ENCODE results near the gene ZNF79. TPM values are rescaled to one million over a fixed set of nuclear protein-coding genes. Genes with fewer than 3 reads are reported as not detected.

Gene ZNF79
- polyA plus RNA-seq (2011; rRNA removed) (5.2 and 5.6 TPM in 2 replicates), polyA minus RNA-seq (2011; rRNA and poly(A)+ RNA removed) (19.7 and 21.1 TPM in 2 replicates)

GRCh38 chr9:127423934-127424675 is at the start of gene ZNF79:
TSS of gene ZNF79 (plus strand) at chr9:127424382. CDS start at chr9:127424788, 406 bp downstream.
- TF ChIP-seq CTCF (IDR thresholded peaks at IDR 0.05; ENCODE audit: low read depth, low read length): no peak
- peak; percentile 74 for DNase-seq (ENCODE audit: low read depth, low spot score)
- Histone ChIP-seq H3K4me3 (ENCODE audit: low read depth, low read length) (peak within 1 kb of the TSS; percentile 87), H3K27me3 (ENCODE audit: control insufficient read depth, insufficient read depth, low read length) (no peaks in the 10 kb centered on the region), H3K27ac (ENCODE audit: low read depth, low read length) (peak within 1 kb of the TSS; percentile 58), H3K9me3 (ENCODE audit: control insufficient read depth, insufficient read depth, low read length) (no peaks in the 10 kb centered on the region)
- POLR2A ChIA-PET: interaction anchor here (0.6 to 1.7 kb wide), 10 partner anchors 14 to 200 kb away, joined by 3 to 10 read pairs (median 5); partner anchors contain the start of genes LRSAM1, RPL12 and SLC2A8
- CTCF ChIA-PET: interaction anchor here (0.6 to 1.5 kb wide), 2 partner anchors 21 to 219 kb away, joined by 4 to 8 read pairs; no protein-coding TSS in a partner anchor

- POLR2A ChIA-PET: interaction anchor here (1.3 kb wide), 1 partner anchor 16 kb away, joined by 3 read pairs; the partner anchor contains the start of gene SLC2A8
- TF ChIP-seq CTCF (IDR thresholded peaks at IDR 0.05; ENCODE audit: low read depth, low read length): no peak
- no peak overlapping the region for H3K4me3 ChIP-seq (ENCODE audit: low read depth, low read length)
- H3K9me3 ChIP-seq (ENCODE audit: control insufficient read depth, insufficient read depth, low read length): 0 out of 2 replicates have a peak, but pooled peaks cover 2% of the 10 kb centered on the region
- H3K27me3 ChIP-seq (ENCODE audit: control insufficient read depth, insufficient read depth, low read length): peaks cover 16% of the 10 kb centered on the region
- no peak overlapping the region for H3K27ac ChIP-seq (ENCODE audit: low read depth, low read length)
- no peak for DNase-seq (ENCODE audit: low read depth, low spot score)
- CTCF ChIA-PET: interaction anchor here (1.0 kb wide), 2 partner anchors 9 to 68 kb away, joined by 3 to 4 read pairs; no protein-coding TSS in a partner anchor
These were observed 43.7 kb upstream of the ZNF79 start for GRCh38 chr9:127380479-127380878.

GRCh38 chr9:127382541-127382940 is 41.6 kb upstream of the ZNF79 start:
- POLR2A ChIA-PET: no interaction called here

GRCh38 chr9:127384016-127384730 is 40.0 kb upstream of the ZNF79 start:
- TF ChIP-seq CTCF (IDR thresholded peaks at IDR 0.05; ENCODE audit: low read depth, low read length): no peak
- Histone ChIP-seq H3K4me3 (ENCODE audit: low read depth, low read length) (no peak overlapping the region), H3K9me3 (ENCODE audit: control insufficient read depth, insufficient read depth, low read length) (no peaks in the 10 kb centered on the region), H3K27me3 (ENCODE audit: control insufficient read depth, insufficient read depth, low read length) (peaks cover 16% of the 10 kb centered on the region), H3K27ac (ENCODE audit: low read depth, low read length) (no peak overlapping the region)
- no peak for DNase-seq (ENCODE audit: low read depth, low spot score)
- CTCF ChIA-PET: no interaction called here
- POLR2A ChIA-PET: no interaction called here

More at GRCh38 chr9:127382541-127382940, 41.6 kb upstream of the ZNF79 start:
- Histone ChIP-seq H3K9me3 (ENCODE audit: control insufficient read depth, insufficient read depth, low read length) (0 out of 2 replicates have a peak, but pooled peaks cover 2% of the 10 kb centered on the region), H3K27ac (ENCODE audit: low read depth, low read length) (no peak overlapping the region), H3K4me3 (ENCODE audit: low read depth, low read length) (no peak overlapping the region), H3K27me3 (ENCODE audit: control insufficient read depth, insufficient read depth, low read length) (peaks cover 16% of the 10 kb centered on the region)
- TF ChIP-seq CTCF (IDR thresholded peaks at IDR 0.05; ENCODE audit: low read depth, low read length): no peak
- no peak for DNase-seq (ENCODE audit: low read depth, low spot score)
- CTCF ChIA-PET: interaction anchor here (0.6 kb wide), 1 partner anchor 131 kb away, joined by 4 read pairs; no protein-coding TSS in a partner anchor

Data from AG04450 (cell line).